HepG2 (cell line): ENCODE data around the gene LST1. TPM values are rescaled to one million over a fixed set of nuclear protein-coding genes. Genes with fewer than 3 reads are reported as not detected.

Source experiments
- ATAC-seq: fragments of 200-7000 bp; cut with Tn5 transposase; 3 replicates; pipeline ENCODE4 v1.9.1; 2020; ENCODE audit warnings: mild to moderate bottlenecking, moderate library complexity
- BruUV-seq: library from RNA; stranded (reverse); fragments of 400-500 nt; replicated peaks from 2 replicates; lab custom pipeline; 2021; lab: Mats Ljungman, UMichigan
- CTCF ChIA-PET: fragments of 300-600 bp; formaldehyde crosslinking; extraction: SDS; loops from one replicate; lab custom pipeline; 2021; ENCODE audit warnings: low total read pairs, inconsistent platforms, low intra/inter-chr PET ratio; lab: Yijun Ruan, JAX
- POLR2A ChIA-PET: fragments of 350-600 bp; sonication (Branson Sonifier 250); formaldehyde crosslinking; loops from one replicate; lab custom pipeline; 2020; ENCODE audit warnings: antibody characterized with exemption, inconsistent platforms; lab: Yijun Ruan, JAX
- DNase-seq: peaks from one replicate; pipeline ENCODE4 v3.0.0-alpha.2; 2015; ENCODE audit warnings: low spot score
- FAIRE-seq: peaks from 3 replicates; lab custom pipeline; 2011; peaks lifted over from hg19 to GRCh38; lab: Jason Lieb, UNC
- H2AFZ ChIP-seq: one replicate; pipeline ENCODE4 v1.6.1; 2011; ENCODE audit warnings: low read length, inconsistent platforms
- H3K27ac ChIP-seq: fragments of 300-600 bp; 3 replicates; pipeline ENCODE4 v1.8.0; 2011; ENCODE audit warnings: mixed run types, mild to moderate bottlenecking, mixed read lengths, low read length, inconsistent platforms; ENCODE audit not compliant: insufficient read depth; ENCODE audit errors: extremely low read length
- H3K27me3 ChIP-seq, 2 experiments: fragments of 200-600 bp in 1 of 2; 2 replicates in 1 of 2; 3 replicates in 1 of 2; pipeline versions ENCODE4 v1.6.0 to v1.8.0; 2011; ENCODE audit warnings: low read length in 2 of 2, mild to moderate bottlenecking in 2 of 2, moderate library complexity in 2 of 2, inconsistent platforms in 1 of 2; ENCODE audit not compliant: insufficient read depth in 2 of 2, control insufficient read depth in 1 of 2
- H3K36me3 ChIP-seq, 2 experiments: fragments of 200-600 bp in 1 of 2; replicated peaks in 1 of 2; 2 replicates in 1 of 2; 3 replicates in 1 of 2; pipeline versions ENCODE4 v1.5.1 to v1.8.0; 2011; ENCODE audit warnings: low read length in 2 of 2, inconsistent platforms in 1 of 2; ENCODE audit not compliant: insufficient read depth in 2 of 2, control insufficient read depth in 1 of 2
- H3K4me1 ChIP-seq: 2 replicates; pipeline ENCODE4 v1.5.1; 2012; ENCODE audit warnings: low read length, inconsistent platforms; ENCODE audit not compliant: insufficient read depth
- H3K4me2 ChIP-seq: 2 replicates; pipeline ENCODE4 v1.6.0; 2011; ENCODE audit warnings: low read depth, low read length, inconsistent platforms
- H3K4me3 ChIP-seq, 3 experiments: fragments of 200-600 bp in 1 of 3; sonication (generic), shearing (Covaris generic) in 1 of 3; replicated peaks in 1 of 3; 2 replicates each; pipeline ENCODE4 v1.5.1; 2011 to 2016; ENCODE audit warnings: low read length in 3 of 3, inconsistent platforms in 2 of 3, low read depth in 2 of 3, mild to moderate bottlenecking in 2 of 3, control low read depth in 1 of 3, mixed read lengths in 1 of 3; ENCODE audit not compliant: insufficient read depth in 1 of 3
- H3K79me2 ChIP-seq: one replicate; pipeline ENCODE4 v1.6.1; 2011; ENCODE audit warnings: low read length, inconsistent platforms; ENCODE audit not compliant: insufficient read depth
- H3K9ac ChIP-seq: 2 replicates; pipeline ENCODE4 v1.6.0; 2011; ENCODE audit warnings: mild to moderate bottlenecking, low read depth, low read length, inconsistent platforms; ENCODE audit not compliant: insufficient read depth
- H3K9me3 ChIP-seq: 2 replicates; pipeline ENCODE4 v1.5.1; 2012; ENCODE audit warnings: mild to moderate bottlenecking, low read length
- H4K20me1 ChIP-seq: 2 replicates; pipeline ENCODE4 v1.6.0; 2011; ENCODE audit warnings: inconsistent platforms, mild to moderate bottlenecking, low read length, moderate library complexity; ENCODE audit not compliant: insufficient read depth
- ARID2 ChIP-seq: sonication (generic); formaldehyde crosslinking; IDR thresholded peaks from 2 replicates; pipeline ENCODE4 v1.8.1; 2022; ENCODE audit warnings: mild to moderate bottlenecking, missing genetic modification reagents, borderline replicate concordance
- ELF4 ChIP-seq: sonication (generic); formaldehyde crosslinking; IDR thresholded peaks from 2 replicates; pipeline ENCODE4 v1.5.0; 2020; ENCODE audit warnings: missing genetic modification reagents, mild to moderate bottlenecking, moderate library complexity, borderline replicate concordance
- HNRNPL ChIP-seq: fragments of 200-400 bp; formaldehyde crosslinking; IDR thresholded peaks from 2 replicates; pipeline ENCODE4 v1.6.1; 2017; ENCODE audit warnings: mild to moderate bottlenecking, low read depth, low read length
- KDM6A ChIP-seq: IDR thresholded peaks from 2 replicates; pipeline ENCODE4 v1.6.1; 2016; ENCODE audit warnings: low read depth
- KLF15 ChIP-seq: sonication (generic); formaldehyde crosslinking; IDR thresholded peaks from 2 replicates; pipeline ENCODE4 v1.8.1; 2023; ENCODE audit warnings: borderline replicate concordance, mild to moderate bottlenecking, inconsistent platforms, missing genetic modification reagents, mixed read lengths
- LCORL ChIP-seq, 2 experiments: fragments of 450-650 bp in 1 of 2; sonication (generic) in 1 of 2; formaldehyde crosslinking in 1 of 2; IDR thresholded peaks; 2 replicates each; pipeline versions ENCODE4 v1.5.0 to v1.6.1; 2017 to 2020; ENCODE audit warnings: antibody characterized with exemption in 1 of 2, missing genetic modification reagents in 1 of 2
- MATR3 ChIP-seq: sonication (generic); formaldehyde crosslinking; IDR thresholded peaks from 2 replicates; pipeline ENCODE4 v1.4.0; 2020; ENCODE audit warnings: missing genetic modification reagents
- MXD1 ChIP-seq: sonication (generic); formaldehyde crosslinking; IDR thresholded peaks from 2 replicates; pipeline ENCODE4 v1.4.0; 2020; ENCODE audit warnings: mild to moderate bottlenecking, missing genetic modification reagents
- PPARG ChIP-seq: conservative IDR thresholded peaks from 2 replicates; pipeline ENCODE4 v1.6.1; 2016; ENCODE audit warnings: missing biosample characterization, missing genetic modification reagents
- TBP ChIP-seq: sonication (generic); formaldehyde crosslinking; IDR thresholded peaks from 2 replicates; pipeline ENCODE4 v1.5.0; 2020; ENCODE audit warnings: missing genetic modification reagents
- TP53 ChIP-seq: sonication (generic); formaldehyde crosslinking; conservative IDR thresholded peaks from 2 replicates; pipeline ENCODE4 v1.4.0; 2020; ENCODE audit warnings: missing genetic modification reagents
- ZFYVE20 ChIP-seq: sonication (generic); formaldehyde crosslinking; IDR thresholded peaks from 2 replicates; pipeline ENCODE4 v1.8.0; 2023; ENCODE audit warnings: low read depth, mild to moderate bottlenecking, moderate library complexity, missing genetic modification reagents, borderline replicate concordance
- ZNF101 ChIP-seq: sonication (generic); formaldehyde crosslinking; IDR thresholded peaks from 2 replicates; pipeline ENCODE4 v1.4.0; 2020; ENCODE audit warnings: mild to moderate bottlenecking, low read depth, missing genetic modification reagents, borderline replicate concordance
- ZNF180 ChIP-seq: sonication (generic); formaldehyde crosslinking; IDR thresholded peaks from 2 replicates; pipeline ENCODE4 v1.4.0; 2020; ENCODE audit warnings: low read depth, missing genetic modification reagents, borderline replicate concordance
- ZNF34 ChIP-seq: sonication (generic); formaldehyde crosslinking; IDR thresholded peaks from 2 replicates; pipeline ENCODE4 v1.4.0; 2020; ENCODE audit warnings: mild to moderate bottlenecking, missing genetic modification reagents, borderline replicate concordance
- ZNF510 ChIP-seq: sonication (generic); formaldehyde crosslinking; IDR thresholded peaks from 2 replicates; pipeline ENCODE4 v1.4.0; 2020; ENCODE audit warnings: low read depth, mild to moderate bottlenecking, missing genetic modification reagents
- ZNF549 ChIP-seq: sonication (generic); formaldehyde crosslinking; IDR thresholded peaks from 2 replicates; pipeline ENCODE4 v1.5.0; 2020; ENCODE audit warnings: missing genetic modification reagents
- ZNF687 ChIP-seq: sonication (generic); formaldehyde crosslinking; IDR thresholded peaks from 2 replicates; pipeline ENCODE4 v1.5.1; 2020; ENCODE audit warnings: mild to moderate bottlenecking, missing genetic modification reagents, moderate library complexity
- WGBS: methylation state at CpG from one replicate; pipeline ENCODE4 v1.1.6; 2017; ENCODE audit warnings: low lambda C conversion rate; 5-methylcytosine and 5-hydroxymethylcytosine counted together
- in situ Hi-C: cut with HindIII; loops from 2 replicates; pipeline ENCODE4 v1.10.0; 2017; ENCODE audit warnings: low pct_unique_long_range_greater_than_20kb; ENCODE audit not compliant: extremely low pct_ligation_motif_present
- intact Hi-C: fragments of 100-400 bp; cut with micrococcal nuclease; formaldehyde crosslinking; loops from one replicate; pipeline ENCODE4 v1.10.0; 2022; ENCODE audit not compliant: unreplicated experiment
- polyA plus RNA-seq, 8 experiments: library from polyadenylated mRNA; depleted of rRNA in 3 of 8; stranded (reverse) in 7 of 8; unstranded in 1 of 8; fragments of >200 nt; fragmentation: Illumina TruSeq in 4 of 8; extraction: Trizol in 4 of 8; gene quantifications; 2 replicates each; pipeline versions ENCODE4 v1.2.1 to v1.2.3, GENCODE V29; 2011 to 2016; ENCODE audit warnings: low read depth in 4 of 8, missing spikeins in 1 of 8, mixed read lengths in 1 of 8; ENCODE audit not compliant: insufficient read depth in 1 of 8
- total RNA-seq, 5 experiments: library from RNA; depleted of rRNA; stranded (reverse); fragments of >200 nt; fragmentation: Illumina TruSeq; extraction: Trizol; gene quantifications; 2 replicates each; pipeline ENCODE4 v1.2.3, GENCODE V29; 2016; ENCODE audit warnings: low read depth in 1 of 5

Gene LST1
- total and polyA plus RNA-seq, 2 of the 13 experiments (the other 11 are each of a cell fraction or from before 2014, with no cell fraction given), result not detected

- Histone ChIP-seq H3K27ac (no peak within 1 kb of the TSS), H2AFZ (no peak within 1 kb of the TSS), H3K4me2 (peak within 1 kb of the TSS; percentile 48), H3K9me3 (no peaks in the 10 kb centered on the region), H3K4me3 (peak within 1 kb of the TSS in 1 of 3 experiments; percentile 24; a peak in 1 of 6 replicates), H3K79me2 (no peaks in the 10 kb centered on the region), H3K4me1 (peaks cover 8% of the 10 kb centered on the region), H3K27me3 (peaks cover 20 to 78% of the 10 kb centered on the region in 2 experiments), H3K36me3 (no peaks in the 10 kb centered on the region), H4K20me1 (no peaks in the 10 kb centered on the region), H3K9ac (no peak within 1 kb of the TSS; the same call in 1 of the 2 replicates)
- 28% methylated on average over 22 of the region's 27 CpGs for WGBS
- ChIA-PET POLR2A (no interaction called here), CTCF (no interaction called here)
- DNase-seq (no peak), FAIRE-seq (no peak), ATAC-seq (peak; percentile 58)
- BruUV-seq, result no TSS peak
- intact Hi-C loops, result no loop called here
- in situ Hi-C loops, result no loop called here
- TF ChIP-seq PPARG (no peak), ZNF687 (peak; percentile 55), TBP (CRISPR knock-in tag) (no peak), ZNF180 (CRISPR knock-in tag) (no peak), ZFYVE20 (CRISPR knock-in tag) (no peak), ZNF510 (no peak), KDM6A (CRISPR knock-in tag) (no peak), LCORL (IDR thresholded peaks at IDR 0.05) (no peak), LCORL (CRISPR knock-in tag; IDR thresholded peaks at IDR 0.05) (no peak), MXD1 (CRISPR knock-in tag) (no peak), ZNF549 (no peak), ARID2 (CRISPR knock-in tag) (no peak), HNRNPL (no peak), ZNF101 (no peak), ELF4 (no peak), ZNF34 (CRISPR knock-in tag) (no peak), MATR3 (CRISPR knock-in tag) (no peak), KLF15 (0 out of 2 replicates have a peak, but pooled peaks have one; percentile 37), TP53 (no peak)
These were observed 13.8 kb upstream of the LST1 start, which contains the start of gene LTA for GRCh38 chr6:31572041-31572911. LTA (plus strand) TSS chr6:31572289; CDS start chr6:31572743, 454 bp downstream.
